ENCODE measurements around the gene PTPRD.

DNA sequence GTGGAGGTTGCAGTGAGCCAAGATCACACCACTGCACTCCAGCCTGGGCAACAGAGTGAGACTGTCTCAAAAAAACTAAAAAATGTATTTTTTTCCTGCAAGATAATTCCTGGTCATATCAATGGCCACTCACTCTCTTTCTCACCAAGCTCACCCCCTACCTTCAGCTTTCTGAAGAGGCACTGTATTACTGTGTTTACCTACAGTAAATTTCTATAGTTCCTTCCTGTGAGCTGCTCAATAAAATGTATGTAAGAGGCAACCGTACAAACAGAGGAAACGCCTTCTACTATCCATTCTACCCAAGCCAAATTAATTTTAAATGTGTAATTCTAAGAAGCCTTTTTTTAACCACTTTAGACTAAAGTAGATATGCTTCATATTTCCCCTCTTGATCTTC is 1883.9 kb downstream of the PTPRD start:
- TF ChIP-seq, protein P1, sequence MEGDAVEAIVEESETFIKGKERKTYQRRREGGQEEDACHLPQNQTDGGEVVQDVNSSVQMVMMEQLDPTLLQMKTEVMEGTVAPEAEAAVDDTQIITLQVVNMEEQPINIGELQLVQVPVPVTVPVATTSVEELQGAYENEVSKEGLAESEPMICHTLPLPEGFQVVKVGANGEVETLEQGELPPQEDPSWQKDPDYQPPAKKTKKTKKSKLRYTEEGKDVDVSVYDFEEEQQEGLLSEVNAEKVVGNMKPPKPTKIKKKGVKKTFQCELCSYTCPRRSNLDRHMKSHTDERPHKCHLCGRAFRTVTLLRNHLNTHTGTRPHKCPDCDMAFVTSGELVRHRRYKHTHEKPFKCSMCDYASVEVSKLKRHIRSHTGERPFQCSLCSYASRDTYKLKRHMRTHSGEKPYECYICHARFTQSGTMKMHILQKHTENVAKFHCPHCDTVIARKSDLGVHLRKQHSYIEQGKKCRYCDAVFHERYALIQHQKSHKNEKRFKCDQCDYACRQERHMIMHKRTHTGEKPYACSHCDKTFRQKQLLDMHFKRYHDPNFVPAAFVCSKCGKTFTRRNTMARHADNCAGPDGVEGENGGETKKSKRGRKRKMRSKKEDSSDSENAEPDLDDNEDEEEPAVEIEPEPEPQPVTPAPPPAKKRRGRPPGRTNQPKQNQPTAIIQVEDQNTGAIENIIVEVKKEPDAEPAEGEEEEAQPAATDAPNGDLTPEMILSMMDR (IDR thresholded peaks at IDR 0.05), result no peak
- TF ChIP-seq POLR2A (IDR thresholded peaks at IDR 0.05), result no peak
- TF ChIP-seq EP300 (IDR thresholded peaks at IDR 0.05), result no peak

Measured in ovary (tissue), 3 donors.